Tibial artery (tissue), 4 donors: Measurements from ENCODE around the gene MIGA2.

Experiments
- DNase-seq, 2 donors: peaks; one replicate each; pipeline ENCODE4 v3.0.0-alpha.2; 2019
- H3K27ac ChIP-seq, 2 donors: fragments of 200-600 bp; sonication (generic) in 1 of 2; 1 replicate in 1 of 2; 2 replicates in 1 of 2; pipeline ENCODE4 v1.5.1; 2018 to 2019; ENCODE audit warnings: mild to moderate bottlenecking in 1 of 2
- H3K27me3 ChIP-seq, 2 donors: fragments of 200-600 bp; sonication (generic) in 1 of 2; one replicate each; pipeline versions ENCODE4 v1.5.1 to v1.6.0; 2016 to 2019
- H3K36me3 ChIP-seq, 3 donors: fragments of 200-600 bp; sonication (generic) in 2 of 3; one replicate each; pipeline ENCODE4 v1.5.1; 2016 to 2019; ENCODE audit warnings: mild to moderate bottlenecking in 2 of 3
- H3K4me1 ChIP-seq, 4 donors: fragments of 200-600 bp; sonication (generic) in 2 of 4; 1 replicate in 3 of 4; 2 replicates in 1 of 4; pipeline ENCODE4 v1.5.1; 2016 to 2019
- H3K4me3 ChIP-seq, 2 donors: fragments of 200-600 bp; sonication (generic) in 1 of 2; 1 replicate in 1 of 2; 2 replicates in 1 of 2; pipeline ENCODE4 v1.5.1; 2018 to 2019; ENCODE audit warnings: mild to moderate bottlenecking in 2 of 2
- H3K9me3 ChIP-seq, 3 donors: fragments of 200-600 bp; sonication (generic) in 1 of 3; one replicate each; pipeline ENCODE4 v1.5.1; 2016 to 2019
- CTCF ChIP-seq, 2 experiments: fragments of 200-600 bp in 1 of 2; fragments of 450-650 bp in 1 of 2; IDR thresholded peaks; one replicate each; pipeline ENCODE4 v1.5.1; 2017 to 2019; ENCODE audit warnings: antibody characterized with exemption in 2 of 2, mild to moderate bottlenecking in 1 of 2, moderate library complexity in 1 of 2
- intact Hi-C: fragments of 100-400 bp; cut with DNase I; formaldehyde crosslinking; loops from one replicate; pipeline ENCODE4 v1.15.0; 2023; ENCODE audit warnings: low total_unique reads

Gene MIGA2

GRCh38 chr9:129064499-129064908 lies 28.1 kb downstream of the MIGA2 start:
- no peaks in the 10 kb centered on the region for H3K4me1 ChIP-seq
- TF ChIP-seq CTCF (IDR thresholded peaks at IDR 0.05), result no peak
- intact Hi-C loops, result no loop called here
- H3K4me3 ChIP-seq, result no peak overlapping the region
- H3K27me3 ChIP-seq, result no peaks in the 10 kb centered on the region
- H3K9me3 ChIP-seq, result no peaks in the 10 kb centered on the region
- peaks cover 50 to 92% (median 75%) of the 10 kb centered on the region in 3 donors for H3K36me3 ChIP-seq
- H3K27ac ChIP-seq, result no peak overlapping the region
- no peak for DNase-seq

- no peak overlapping the region for H3K27ac ChIP-seq
- DNase-seq, result no peak
- intact Hi-C loops, result no loop called here
- no peak overlapping the region for H3K4me3 ChIP-seq
- H3K4me1 ChIP-seq, result no peaks in the 10 kb centered on the region
- no peaks in the 10 kb centered on the region for H3K9me3 ChIP-seq
- no peak for TF ChIP-seq CTCF (IDR thresholded peaks at IDR 0.05)
- no peaks in the 10 kb centered on the region for H3K27me3 ChIP-seq
- H3K36me3 ChIP-seq, result peaks cover 18 to 85% (median 59%) of the 10 kb centered on the region in 3 donors
Measured at GRCh38 chr9:129068110-129068509, 31.7 kb downstream of the MIGA2 start.

- Histone ChIP-seq H3K36me3 (peaks cover 9 to 74% (median 50%) of the 10 kb centered on the region in 3 donors), H3K27ac (no peak overlapping the region), H3K9me3 (no peaks in the 10 kb centered on the region), H3K27me3 (no peaks in the 10 kb centered on the region), H3K4me3 (no peak overlapping the region), H3K4me1 (no peaks in the 10 kb centered on the region)
- intact Hi-C loops, result no loop called here
- no peak for TF ChIP-seq CTCF (IDR thresholded peaks at IDR 0.05)
- DNase-seq, result peak; percentile 70 to 72
Measured at GRCh38 chr9:129068990-129069861, 32.8 kb downstream of the MIGA2 start.

GRCh38 chr9:129069862-129070641 lies 33.6 kb downstream of the MIGA2 start:
- H3K36me3 ChIP-seq, result peaks cover 9 to 66% (median 43%) of the 10 kb centered on the region in 3 donors
- no peak overlapping the region for H3K27ac ChIP-seq
- intact Hi-C loops, result no loop called here
- DNase-seq, result no peak
- TF ChIP-seq CTCF (IDR thresholded peaks at IDR 0.05), result no peak
- no peak overlapping the region for H3K4me3 ChIP-seq
- no peaks in the 10 kb centered on the region for H3K4me1 ChIP-seq
- no peaks in the 10 kb centered on the region for H3K27me3 ChIP-seq
- H3K9me3 ChIP-seq, result no peaks in the 10 kb centered on the region

- H3K36me3 ChIP-seq, result peaks cover 9 to 58% (median 34%) of the 10 kb centered on the region in 3 donors
- TF ChIP-seq CTCF (IDR thresholded peaks at IDR 0.05), result no peak
- intact Hi-C loops, result no loop called here
Measured at GRCh38 chr9:129070696-129071525, 34.5 kb downstream of the MIGA2 start.

More at GRCh38 chr9:129070696-129071525, 34.5 kb downstream of the MIGA2 start:
- DNase-seq, result no peak
- no peaks in the 10 kb centered on the region for H3K27me3 ChIP-seq
- H3K4me1 ChIP-seq, result no peaks in the 10 kb centered on the region
- no peak overlapping the region for H3K27ac ChIP-seq
- H3K9me3 ChIP-seq, result no peaks in the 10 kb centered on the region
- no peak overlapping the region for H3K4me3 ChIP-seq
